ENCODE measurements around the gene ZYG11A. TPM values are rescaled to one million over a fixed set of nuclear protein-coding genes. Genes with fewer than 3 reads are reported as not detected.

ZYG11A gene
- total and polyA plus RNA-seq, 2 donors (not counting 1 experiment from before 2014, with no cell fraction given), result 0.28 to 0.50 TPM

DNA sequence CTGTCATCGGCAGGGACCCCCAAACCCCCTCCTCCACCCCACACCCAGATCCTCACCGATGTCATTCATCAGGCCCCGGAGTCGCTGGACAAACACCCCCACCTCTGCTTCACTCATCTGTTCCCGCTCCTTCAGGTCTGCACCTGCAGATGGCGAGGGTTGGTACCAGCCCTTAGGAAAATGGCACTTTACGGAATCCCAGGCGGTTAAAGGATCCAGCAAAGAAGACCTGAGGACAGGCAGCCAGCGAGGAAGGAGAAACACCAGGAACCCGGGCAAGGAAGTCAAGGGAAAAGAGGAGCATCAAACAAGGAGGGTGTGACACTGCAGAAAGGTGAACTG lies 65.2 kb downstream of the ZYG11A start:
- H3K36me3 ChIP-seq (ENCODE audit: control insufficient read depth, insufficient read depth, low read length), result no peaks in the 10 kb centered on the region
- no peaks in the 10 kb centered on the region for H3K4me1 ChIP-seq (ENCODE audit: control insufficient read depth, extremely low read depth, insufficient read depth, low read length)
- no peak overlapping the region for H3K27ac ChIP-seq (ENCODE audit: insufficient read depth, low read length)
- H3K9ac ChIP-seq (ENCODE audit: insufficient read depth, low read length), result no peak overlapping the region
- no peak overlapping the region for H2AFZ ChIP-seq (ENCODE audit: low read length)
- TF ChIP-seq CTCF (conservative IDR thresholded peaks at IDR 0.05 in 1 of 2, IDR thresholded peaks at IDR 0.05 in 1 of 2; ENCODE audit: low read depth in 1 of 2, low read length in 2 of 2), result no peak
- TF ChIP-seq EZH2 (IDR thresholded peaks at IDR 0.05; ENCODE audit: low read length, missing control alignments), result no peak
- no peaks in the 10 kb centered on the region for H3K79me2 ChIP-seq (ENCODE audit: control insufficient read depth, insufficient read depth, low read length)
- DNase-seq (ENCODE audit: low read depth in 2 of 2), result no peak
- no peak overlapping the region for H3K4me3 ChIP-seq (replicated peaks in 1 of 4; ENCODE audit: control extremely low read depth in 1 of 4, insufficient read depth in 1 of 4, low read depth in 3 of 4, low read length in 4 of 4)
- H3K27me3 ChIP-seq (ENCODE audit: control insufficient read depth, insufficient read depth, low read length), result no peaks in the 10 kb centered on the region
- no peaks in the 10 kb centered on the region for H3K9me3 ChIP-seq (ENCODE audit: control insufficient read depth, insufficient read depth, low read depth, low read length)
- no peak overlapping the region for H3K4me2 ChIP-seq (ENCODE audit: extremely low read depth, insufficient read depth, low read length)
- no peaks in the 10 kb centered on the region for H4K20me1 ChIP-seq (ENCODE audit: control insufficient read depth, extremely low read depth, insufficient read depth, low read length)

GRCh38 chr1:52911541-52911940 lies 69.0 kb downstream of the ZYG11A start:
- Histone ChIP-seq H4K20me1 (ENCODE audit: control insufficient read depth, extremely low read depth, insufficient read depth, low read length) (no peaks in the 10 kb centered on the region), H3K4me2 (ENCODE audit: extremely low read depth, insufficient read depth, low read length) (no peak overlapping the region), H3K36me3 (ENCODE audit: control insufficient read depth, insufficient read depth, low read length) (no peaks in the 10 kb centered on the region), H3K9me3 (ENCODE audit: control insufficient read depth, insufficient read depth, low read depth, low read length) (no peaks in the 10 kb centered on the region), H3K27me3 (ENCODE audit: control insufficient read depth, insufficient read depth, low read length) (no peaks in the 10 kb centered on the region), H3K4me3 (replicated peaks in 1 of 4; ENCODE audit: control extremely low read depth in 1 of 4, insufficient read depth in 1 of 4, low read depth in 3 of 4, low read length in 4 of 4) (no peak overlapping the region), H3K79me2 (ENCODE audit: control insufficient read depth, insufficient read depth, low read length) (no peaks in the 10 kb centered on the region), H3K9ac (ENCODE audit: insufficient read depth, low read length) (no peak overlapping the region), H2AFZ (ENCODE audit: low read length) (no peak overlapping the region), H3K27ac (ENCODE audit: insufficient read depth, low read length) (no peak overlapping the region), H3K4me1 (ENCODE audit: control insufficient read depth, extremely low read depth, insufficient read depth, low read length) (no peaks in the 10 kb centered on the region)
- DNase-seq (ENCODE audit: low read depth in 2 of 2), result no peak
- TF ChIP-seq EZH2 (IDR thresholded peaks at IDR 0.05; ENCODE audit: low read length, missing control alignments), result no peak
- TF ChIP-seq CTCF (conservative IDR thresholded peaks at IDR 0.05 in 1 of 2, IDR thresholded peaks at IDR 0.05 in 1 of 2; ENCODE audit: low read depth in 1 of 2, low read length in 2 of 2), result no peak

DNA sequence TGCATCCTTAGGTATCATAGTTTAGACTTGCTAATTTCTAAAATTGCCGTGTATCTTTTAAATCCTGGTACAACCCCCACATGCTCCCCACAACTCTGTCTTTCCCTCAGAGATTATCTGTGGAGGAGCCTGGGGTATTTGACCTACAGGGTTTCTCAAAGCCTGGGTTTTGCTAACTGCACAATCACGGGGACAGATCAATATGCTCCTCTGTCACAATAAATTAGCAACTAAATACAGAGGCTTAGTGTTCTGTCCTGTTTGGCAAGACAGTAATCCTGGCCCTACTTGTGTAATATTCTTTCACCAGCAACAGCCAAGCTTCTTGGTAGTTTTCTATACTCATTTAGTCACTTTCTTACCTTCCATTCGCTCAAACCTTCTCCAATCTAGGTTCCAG lies 70.5 kb downstream of the ZYG11A start:
- no peaks in the 10 kb centered on the region for H4K20me1 ChIP-seq (ENCODE audit: control insufficient read depth, extremely low read depth, insufficient read depth, low read length)
- H3K9ac ChIP-seq (ENCODE audit: insufficient read depth, low read length), result no peak overlapping the region
- no peaks in the 10 kb centered on the region for H3K36me3 ChIP-seq (ENCODE audit: control insufficient read depth, insufficient read depth, low read length)
- no peaks in the 10 kb centered on the region for H3K79me2 ChIP-seq (ENCODE audit: control insufficient read depth, insufficient read depth, low read length)
- no peaks in the 10 kb centered on the region for H3K9me3 ChIP-seq (ENCODE audit: control insufficient read depth, insufficient read depth, low read depth, low read length)
- no peak overlapping the region for H3K27ac ChIP-seq (ENCODE audit: insufficient read depth, low read length)
- no peak overlapping the region for H2AFZ ChIP-seq (ENCODE audit: low read length)
- no peaks in the 10 kb centered on the region for H3K27me3 ChIP-seq (ENCODE audit: control insufficient read depth, insufficient read depth, low read length)
- no peak overlapping the region for H3K4me2 ChIP-seq (ENCODE audit: extremely low read depth, insufficient read depth, low read length)
- DNase-seq (ENCODE audit: low read depth in 2 of 2), result no peak
- no peaks in the 10 kb centered on the region for H3K4me1 ChIP-seq (ENCODE audit: control insufficient read depth, extremely low read depth, insufficient read depth, low read length)
- no peak overlapping the region for H3K4me3 ChIP-seq (replicated peaks in 1 of 4; ENCODE audit: control extremely low read depth in 1 of 4, insufficient read depth in 1 of 4, low read depth in 3 of 4, low read length in 4 of 4)
- no peak for TF ChIP-seq EZH2 (IDR thresholded peaks at IDR 0.05; ENCODE audit: low read length, missing control alignments)
- no peak for TF ChIP-seq CTCF (conservative IDR thresholded peaks at IDR 0.05 in 1 of 2, IDR thresholded peaks at IDR 0.05 in 1 of 2; ENCODE audit: low read depth in 1 of 2, low read length in 2 of 2)
